Smooth muscle cell of the brain vasculature (primary cell): ENCODE results near the gene HOXB6.

ENCODE experiments used
- DNase-seq: peaks from one replicate; pipeline ENCODE4 v3.0.0-alpha.2; 2012; ENCODE audit warnings: low read depth, low spot score

Gene HOXB6

GRCh38 chr17:48565925-48566710 lies 38.7 kb downstream of the HOXB6 start:
- no peak for DNase-seq

- no peak for DNase-seq
Observed at GRCh38 chr17:48565022-48565554, 39.7 kb downstream of the HOXB6 start.

- DNase-seq: no peak
Observed at GRCh38 chr17:48564188-48565021, 40.4 kb downstream of the HOXB6 start.

GRCh38 chr17:48563867-48564187 lies 41.0 kb downstream of the HOXB6 start:
- DNase-seq: no peak

DNA sequence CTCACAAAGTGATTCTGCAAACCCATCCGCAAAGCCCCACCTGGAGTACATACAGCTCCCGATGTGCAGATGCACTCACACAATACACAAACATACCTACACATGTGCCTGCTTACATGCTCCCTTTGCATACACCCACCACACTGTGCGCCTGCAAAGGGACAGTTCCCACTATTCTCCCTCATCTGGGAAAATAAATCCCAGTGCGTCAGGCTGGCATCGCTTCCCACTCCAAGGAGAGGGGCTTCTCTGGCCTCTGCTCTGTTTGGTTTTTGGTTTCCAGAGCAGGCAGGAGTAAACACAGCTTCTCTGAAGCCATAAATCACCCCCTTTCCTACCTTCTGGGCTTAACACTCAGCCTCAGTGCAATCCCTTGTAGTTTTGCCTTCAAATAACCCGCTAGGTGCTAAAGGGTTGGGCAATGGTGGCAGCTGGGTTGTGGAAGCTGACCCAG lies 41.4 kb downstream of the HOXB6 start:
- DNase-seq: no peak

- DNase-seq: no peak
Observed at GRCh38 chr17:48562934-48563333, 41.9 kb downstream of the HOXB6 start.

GRCh38 chr17:48561884-48562810 lies 42.6 kb downstream of the HOXB6 start:
- DNase-seq: no peak

DNA sequence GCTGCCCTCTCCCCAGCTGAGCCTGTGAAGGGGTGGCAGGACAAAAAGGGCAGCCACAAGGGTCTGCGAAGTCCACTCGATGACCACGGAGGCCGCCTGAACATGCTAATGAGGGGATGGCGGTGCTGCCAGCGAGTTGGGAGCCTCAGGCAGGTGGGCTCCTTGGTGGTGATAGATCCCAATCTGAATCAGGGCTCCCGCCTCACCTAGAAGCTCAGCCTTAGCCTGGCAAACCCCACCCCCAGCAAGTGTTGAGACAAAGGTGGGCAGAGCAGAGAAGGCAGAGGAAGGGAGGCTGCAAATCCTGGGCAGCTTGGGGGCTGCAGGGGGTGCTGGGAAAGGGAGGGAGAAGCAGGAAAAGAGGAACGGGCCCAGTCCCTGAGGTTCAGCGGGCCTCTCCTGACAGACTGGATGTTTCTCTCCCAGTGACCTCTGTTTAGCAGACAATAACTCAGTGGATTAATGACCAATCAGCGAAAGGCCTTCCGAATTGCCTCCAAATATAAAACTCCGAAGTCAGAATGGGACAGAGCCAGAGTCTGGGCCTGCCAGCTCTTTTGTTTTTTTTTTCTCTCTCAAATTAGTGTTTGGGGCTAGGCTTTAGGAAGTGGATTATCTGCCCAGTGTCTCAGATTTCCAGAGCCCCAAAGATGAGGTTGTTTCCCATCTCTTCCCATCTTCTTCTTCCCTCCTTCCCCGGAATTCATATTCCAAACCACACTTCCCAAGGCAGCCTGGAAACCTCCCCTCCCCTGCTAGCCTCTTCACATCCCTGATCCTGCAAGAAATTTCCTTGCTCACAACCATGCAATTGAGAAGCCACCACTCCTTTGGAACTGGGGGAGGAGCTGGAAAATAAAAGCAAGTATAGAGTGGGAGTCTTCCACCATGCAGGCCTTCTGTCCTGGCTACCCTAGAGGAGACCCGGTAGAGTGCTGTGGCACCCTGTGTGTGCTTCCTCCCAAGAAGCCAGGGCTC lies 44.7 kb downstream of the HOXB6 start:
- no peak for DNase-seq

DNA sequence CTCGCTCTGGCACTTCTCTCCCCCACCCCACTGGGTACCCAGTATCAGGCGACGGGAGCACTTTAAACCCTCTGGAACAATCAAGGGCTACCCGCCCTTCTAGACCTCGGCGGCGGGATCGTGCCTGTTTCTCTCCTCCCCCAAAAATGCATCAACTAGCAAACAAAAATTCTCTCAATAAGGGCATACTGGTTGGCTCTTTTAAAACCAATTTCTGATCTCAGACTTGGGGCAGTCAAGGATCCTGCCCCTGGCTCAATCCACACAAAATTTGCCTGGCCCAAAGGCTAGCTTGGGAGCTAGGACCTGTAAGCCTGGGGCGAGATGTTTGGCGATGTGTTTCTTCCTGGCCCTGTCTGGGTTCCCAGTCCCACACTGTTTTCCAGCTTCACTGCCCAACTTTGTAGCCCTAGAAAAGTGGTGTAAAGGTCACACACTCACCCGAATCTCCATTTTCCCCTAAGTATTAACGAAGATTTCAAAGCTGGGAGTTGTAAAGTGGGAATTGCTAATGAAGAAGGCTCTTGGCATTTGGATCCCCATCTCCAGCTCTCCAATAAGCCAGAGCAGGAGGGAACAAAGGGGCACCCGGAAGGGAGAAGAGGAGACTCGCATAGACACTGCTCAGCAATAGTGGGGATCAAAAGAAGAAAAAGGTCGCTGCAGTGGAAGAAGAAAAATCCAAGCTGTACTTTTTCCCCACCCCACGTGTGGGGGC lies 45.5 kb downstream of the HOXB6 start:
- DNase-seq: no peak

GRCh38 chr17:48558831-48559121 lies 46.0 kb downstream of the HOXB6 start:
- no peak for DNase-seq

DNA sequence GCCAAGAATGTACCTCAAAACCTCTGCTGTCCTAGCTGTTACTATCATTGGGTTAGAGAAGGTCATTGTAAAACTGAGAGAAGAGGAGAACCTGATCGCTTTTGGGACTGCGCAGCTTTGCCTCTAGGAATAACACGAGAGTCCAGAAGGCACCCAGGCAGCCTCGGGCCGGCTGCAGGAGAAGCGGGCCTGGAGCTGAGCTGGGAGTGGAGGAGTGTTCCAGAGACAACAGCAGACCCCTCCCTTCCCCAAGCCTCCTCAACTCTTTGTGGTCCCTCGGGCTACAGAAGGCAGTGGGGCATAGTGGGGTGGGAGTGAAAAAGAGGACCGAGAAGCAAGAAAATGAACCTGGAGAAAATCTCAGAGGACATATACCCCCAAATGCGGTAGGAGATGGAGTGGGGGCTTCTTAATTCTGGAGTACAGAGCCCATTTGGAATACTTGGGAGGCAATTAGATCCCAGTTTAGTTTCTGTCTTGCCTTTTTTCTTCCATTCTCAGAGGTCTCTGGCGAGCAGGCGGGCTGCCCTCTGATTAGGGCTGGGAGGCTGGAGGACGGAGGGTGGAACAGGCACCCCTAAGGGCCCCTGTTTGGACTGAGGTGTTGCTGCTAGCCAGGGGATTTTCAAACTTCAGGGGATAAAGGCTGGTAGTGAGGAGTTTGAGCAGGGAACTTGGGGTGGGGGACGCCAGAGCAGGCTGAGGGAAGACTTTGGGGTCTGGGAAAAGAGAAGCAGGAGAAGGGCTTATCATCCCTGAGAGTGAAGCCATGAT lies 46.5 kb downstream of the HOXB6 start:
- no peak for DNase-seq

- no peak for DNase-seq
Observed at GRCh38 chr17:48556576-48557401, 48.0 kb downstream of the HOXB6 start.

- no peak for DNase-seq
Observed at GRCh38 chr17:48556229-48556575, 48.6 kb downstream of the HOXB6 start.

- DNase-seq: no peak
Observed at GRCh38 chr17:48555258-48556228, 49.2 kb downstream of the HOXB6 start.

DNA sequence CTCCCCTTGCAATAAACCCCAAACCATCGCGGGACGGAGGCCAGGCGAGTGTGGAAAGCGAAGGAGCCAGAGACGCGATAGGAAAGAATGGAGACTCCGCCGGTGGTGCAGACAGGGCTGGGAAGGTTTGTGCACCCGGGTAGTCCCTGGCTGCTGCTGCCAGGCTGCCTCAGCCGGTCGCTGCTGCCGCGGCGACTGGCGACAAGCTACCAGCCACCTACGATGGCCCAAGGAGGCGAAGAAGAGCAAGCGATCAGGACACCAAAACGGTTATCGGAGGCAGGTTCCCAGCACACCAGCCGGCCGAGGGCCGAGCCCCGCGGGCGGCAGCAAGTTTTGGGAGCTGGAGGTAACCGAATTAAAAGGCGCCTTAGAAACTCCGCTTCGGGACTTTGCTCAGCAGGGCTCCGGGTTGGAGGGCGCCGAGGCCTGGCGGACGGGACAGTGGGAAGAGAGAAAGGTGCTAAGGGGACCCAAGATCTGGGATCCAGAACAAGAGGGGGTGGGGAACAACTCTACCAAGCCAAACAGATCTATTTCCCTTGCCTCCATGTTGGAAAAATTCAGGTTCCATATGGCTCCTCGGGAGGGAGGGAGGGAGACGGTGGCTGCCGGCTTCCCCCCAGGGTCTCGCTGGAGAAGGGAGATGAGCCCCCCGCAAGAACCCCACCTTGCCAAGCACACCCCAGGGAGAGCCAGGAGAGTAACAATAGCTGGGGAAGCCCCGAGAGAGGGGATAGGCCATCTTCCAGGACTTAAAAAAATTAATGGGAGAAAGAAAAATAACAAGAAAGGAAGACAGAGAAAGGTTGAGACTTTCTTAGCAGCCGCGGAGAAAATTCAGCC lies 50.2 kb downstream of the HOXB6 start:
- no peak for DNase-seq

- DNase-seq: no peak
Observed at GRCh38 chr17:48553826-48554225, 51.0 kb downstream of the HOXB6 start.
